HG02884 (cell line): ENCODE measurements around the gene DSG4.

ENCODE experiments used
- ATAC-seq: cut with Tn5 transposase; IDR thresholded peaks from one replicate; pipeline ENCODE4 v1.9.1; 2021; ENCODE audit warnings: mild to moderate bottlenecking, moderate library complexity; ENCODE audit not compliant: unreplicated experiment

The DSG4 gene

GRCh38 chr18:31444142-31444541 lies 67.6 kb downstream of the DSG4 start:
- no peak for ATAC-seq

GRCh38 chr18:31445908-31446307 lies 69.3 kb downstream of the DSG4 start:
- ATAC-seq: no peak

- ATAC-seq: no peak
These were observed 70.3 kb downstream of the DSG4 start for GRCh38 chr18:31446854-31447253.

GRCh38 chr18:31447530-31448191 lies 71.1 kb downstream of the DSG4 start, which contains the start of gene DSG3:
DSG3 (plus strand) TSS chr18:31447741; CDS start chr18:31447878, 137 bp downstream.
- ATAC-seq: no peak

- no peak for ATAC-seq
These were observed 73.8 kb downstream of the DSG4 start for GRCh38 chr18:31450409-31450808.

GRCh38 chr18:31451625-31452024 lies 75.0 kb downstream of the DSG4 start:
- no peak for ATAC-seq

GRCh38 chr18:31454066-31454708 lies 77.6 kb downstream of the DSG4 start:
- no peak for ATAC-seq
